ENCODE measurements around the gene ZNG1C.
"Not testable (repeated sequence)": the region's sequence is repeated elsewhere in the genome, so short reads cannot be mapped to it uniquely, and the experiment has no call there.

Gene ZNG1C

DNA sequence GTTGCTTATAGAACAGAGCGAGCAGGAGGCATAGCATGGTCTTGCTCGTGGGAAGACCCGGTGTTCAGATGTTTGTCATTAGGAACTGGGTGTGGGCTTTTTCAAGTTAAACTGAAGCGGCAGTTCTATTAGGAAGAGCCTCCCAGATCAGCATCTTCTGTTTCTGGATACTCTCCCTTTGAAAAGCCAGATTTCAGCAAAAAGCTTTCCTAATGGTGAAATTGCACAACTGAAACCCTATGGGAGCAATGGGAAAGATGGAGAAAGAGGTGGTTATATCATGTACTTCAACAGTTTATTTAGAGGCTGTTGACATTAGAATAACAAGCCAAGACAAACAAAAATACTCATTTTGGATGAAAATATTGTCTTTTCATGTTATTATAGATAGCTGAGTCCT, 102.2 kb downstream of the ZNG1C start:
- DNase-seq = not testable (repeated sequence)

All from stimulated activated CD4-positive, alpha-beta T cell treated with anti-CD3 and anti-CD28 coated beads, Interleukin-4, amount 100 ng/mL, for 4 hours (primary cell).